Activated CD8-positive, alpha-beta memory T cell treated with anti-CD3 and anti-CD28 coated beads, Interleukin-2, amount 50 U/mL, for 48 hours (primary cell): ENCODE data around the gene RRP15.

Source experiments
- DNase-seq: peaks from one replicate; pipeline ENCODE4 v3.0.0-alpha.2; 2020

RRP15 gene

DNA sequence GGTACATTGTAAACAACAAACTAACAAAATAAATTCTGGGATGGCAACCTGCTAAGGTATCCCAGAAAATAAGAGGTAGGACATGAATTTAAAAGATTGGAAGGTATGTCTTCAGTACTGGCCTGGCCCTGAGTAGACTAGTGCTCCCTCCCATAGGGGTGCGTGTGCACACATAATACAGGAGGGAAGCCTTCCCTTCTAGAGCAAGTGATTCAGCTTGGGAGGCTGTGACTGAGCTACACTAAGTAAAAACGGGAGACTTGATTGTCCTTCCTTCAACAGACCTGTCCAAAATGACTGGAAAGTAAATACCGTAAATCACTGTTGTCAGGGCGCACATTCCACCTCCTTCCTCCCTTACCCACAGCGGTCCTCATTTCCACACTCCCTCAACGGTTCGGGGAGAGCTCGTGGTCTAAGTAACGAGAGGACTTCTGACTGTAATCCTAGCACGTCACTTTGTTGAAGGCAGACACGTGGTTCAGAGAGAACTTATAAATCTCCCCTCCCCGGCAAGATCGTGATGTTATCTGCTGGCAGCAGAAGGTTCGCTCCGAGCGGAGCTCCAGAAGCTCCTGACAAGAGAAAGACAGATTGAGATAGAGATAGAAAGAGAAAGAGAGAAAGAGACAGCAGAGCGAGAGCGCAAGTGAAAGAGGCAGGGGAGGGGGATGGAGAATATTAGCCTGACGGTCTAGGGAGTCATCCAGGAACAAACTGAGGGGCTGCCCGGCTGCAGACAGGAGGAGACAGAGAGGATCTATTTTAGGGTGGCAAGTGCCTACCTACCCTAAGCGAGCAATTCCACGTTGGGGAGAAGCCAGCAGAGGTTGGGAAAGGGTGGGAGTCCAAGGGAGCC is 60.0 kb downstream of the RRP15 start, which contains the start of gene TGFB2:
TSS of gene TGFB2 (plus strand) at position 523 of the 859 bp plus-strand sequence. CDS start 1,366 bp downstream, outside the sequence.
- DNase-seq: no peak

DNA sequence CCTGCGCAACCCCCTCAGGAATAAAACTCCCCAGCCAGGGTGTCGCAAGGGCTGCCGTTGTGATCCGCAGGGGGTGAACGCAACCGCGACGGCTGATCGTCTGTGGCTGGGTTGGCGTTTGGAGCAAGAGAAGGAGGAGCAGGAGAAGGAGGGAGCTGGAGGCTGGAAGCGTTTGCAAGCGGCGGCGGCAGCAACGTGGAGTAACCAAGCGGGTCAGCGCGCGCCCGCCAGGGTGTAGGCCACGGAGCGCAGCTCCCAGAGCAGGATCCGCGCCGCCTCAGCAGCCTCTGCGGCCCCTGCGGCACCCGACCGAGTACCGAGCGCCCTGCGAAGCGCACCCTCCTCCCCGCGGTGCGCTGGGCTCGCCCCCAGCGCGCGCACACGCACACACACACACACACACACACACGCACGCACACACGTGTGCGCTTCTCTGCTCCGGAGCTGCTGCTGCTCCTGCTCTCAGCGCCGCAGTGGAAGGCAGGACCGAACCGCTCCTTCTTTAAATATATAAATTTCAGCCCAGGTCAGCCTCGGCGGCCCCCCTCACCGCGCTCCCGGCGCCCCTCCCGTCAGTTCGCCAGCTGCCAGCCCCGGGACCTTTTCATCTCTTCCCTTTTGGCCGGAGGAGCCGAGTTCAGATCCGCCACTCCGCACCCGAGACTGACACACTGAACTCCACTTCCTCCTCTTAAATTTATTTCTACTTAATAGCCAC is 60.7 kb downstream of the RRP15 start:
- DNase-seq: peak; percentile 64

DNA sequence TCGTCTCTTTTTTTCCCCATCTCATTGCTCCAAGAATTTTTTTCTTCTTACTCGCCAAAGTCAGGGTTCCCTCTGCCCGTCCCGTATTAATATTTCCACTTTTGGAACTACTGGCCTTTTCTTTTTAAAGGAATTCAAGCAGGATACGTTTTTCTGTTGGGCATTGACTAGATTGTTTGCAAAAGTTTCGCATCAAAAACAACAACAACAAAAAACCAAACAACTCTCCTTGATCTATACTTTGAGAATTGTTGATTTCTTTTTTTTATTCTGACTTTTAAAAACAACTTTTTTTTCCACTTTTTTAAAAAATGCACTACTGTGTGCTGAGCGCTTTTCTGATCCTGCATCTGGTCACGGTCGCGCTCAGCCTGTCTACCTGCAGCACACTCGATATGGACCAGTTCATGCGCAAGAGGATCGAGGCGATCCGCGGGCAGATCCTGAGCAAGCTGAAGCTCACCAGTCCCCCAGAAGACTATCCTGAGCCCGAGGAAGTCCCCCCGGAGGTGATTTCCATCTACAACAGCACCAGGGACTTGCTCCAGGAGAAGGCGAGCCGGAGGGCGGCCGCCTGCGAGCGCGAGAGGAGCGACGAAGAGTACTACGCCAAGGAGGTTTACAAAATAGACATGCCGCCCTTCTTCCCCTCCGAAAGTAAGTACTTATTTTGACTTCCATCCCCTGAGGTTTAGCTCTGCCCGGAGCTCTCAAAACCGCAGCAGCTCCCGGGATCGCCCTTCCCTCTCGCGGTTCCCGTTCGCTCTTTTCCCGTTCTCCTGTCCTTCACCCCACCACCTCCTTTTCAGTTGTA is 61.5 kb downstream of the RRP15 start:
- DNase-seq: no peak

DNA sequence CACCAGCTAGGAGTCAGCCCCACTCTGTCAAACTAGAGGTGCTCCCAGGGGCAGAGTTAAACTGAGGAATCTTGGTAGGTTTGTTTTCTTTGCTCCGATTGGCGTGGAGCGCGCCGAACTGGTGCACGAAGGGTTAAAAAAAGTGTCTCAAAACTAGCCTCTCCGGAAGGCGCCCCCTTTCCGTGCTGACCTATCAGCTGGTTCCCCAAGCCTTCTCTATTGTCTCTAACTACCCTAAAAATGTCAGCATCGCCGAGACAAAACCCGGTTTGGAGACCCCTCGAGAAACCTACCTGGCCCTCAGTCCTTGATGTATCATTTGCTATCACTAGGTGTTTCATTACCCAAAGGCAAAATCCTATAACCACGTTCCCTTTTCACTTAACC is 62.2 kb downstream of the RRP15 start:
- no peak for DNase-seq

DNA sequence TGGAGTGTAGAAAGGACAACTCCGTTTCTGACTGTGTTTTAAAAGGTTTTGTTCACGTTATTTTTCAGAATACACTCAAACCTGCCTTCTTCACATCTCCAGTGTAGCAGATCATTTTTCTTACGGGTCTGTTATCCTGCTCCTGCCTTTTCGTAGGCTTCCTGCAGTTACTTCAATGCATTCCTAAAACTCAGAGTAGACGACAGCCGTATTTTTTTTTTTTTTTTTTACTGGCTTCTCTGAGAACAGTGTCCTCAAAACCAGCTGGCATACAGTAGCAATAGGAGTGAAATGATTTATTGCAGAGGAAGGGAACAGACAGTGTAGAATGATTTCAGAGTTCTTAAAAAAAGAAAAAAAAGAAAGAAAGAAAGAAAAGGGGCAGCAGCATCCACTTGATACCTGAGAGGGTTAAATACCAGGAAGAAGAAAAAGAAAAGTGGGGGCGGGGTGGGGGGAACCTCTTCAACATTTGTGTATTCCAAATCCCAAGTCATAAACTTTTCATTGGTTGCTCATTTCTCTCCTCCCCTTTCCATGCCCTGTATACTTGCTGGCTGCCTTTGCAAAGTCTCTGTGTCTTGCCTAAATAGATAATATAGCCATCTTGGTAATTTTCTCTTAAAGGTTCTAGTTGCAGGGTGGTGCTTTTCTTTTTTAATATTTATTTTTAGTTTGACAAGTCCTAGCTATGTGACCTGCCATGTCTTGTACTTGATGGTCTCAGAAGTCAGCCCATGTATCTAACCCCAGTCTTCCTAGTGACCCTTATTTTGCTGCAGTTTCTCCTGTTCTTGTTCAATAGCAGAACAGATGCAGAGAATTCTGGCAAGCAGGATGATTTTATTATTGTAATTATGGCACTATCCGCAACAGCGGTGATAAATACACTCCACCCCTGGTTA is 62.9 kb downstream of the RRP15 start:
- DNase-seq: no peak

DNA sequence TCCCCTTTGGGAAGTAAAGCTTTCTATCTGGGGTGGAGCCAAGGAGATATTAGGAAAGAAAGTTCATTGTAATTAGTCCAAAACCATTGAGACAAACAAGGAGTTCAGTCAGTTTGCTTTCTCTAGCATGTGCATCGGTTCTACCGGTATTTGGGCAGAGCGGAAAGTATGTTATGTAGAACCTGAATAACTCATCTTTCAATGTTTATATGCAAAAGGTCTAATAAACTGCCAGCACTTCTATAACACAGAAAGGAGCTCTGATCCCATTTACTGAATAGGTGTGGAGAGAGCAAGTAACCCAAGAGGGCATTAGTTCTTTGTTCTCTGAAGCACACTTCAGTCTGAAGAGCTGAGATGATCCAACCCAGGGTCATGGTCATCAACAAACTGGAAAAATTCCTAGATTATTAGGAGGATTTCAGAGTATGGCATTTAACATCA is 63.6 kb downstream of the RRP15 start:
- no peak for DNase-seq

DNA sequence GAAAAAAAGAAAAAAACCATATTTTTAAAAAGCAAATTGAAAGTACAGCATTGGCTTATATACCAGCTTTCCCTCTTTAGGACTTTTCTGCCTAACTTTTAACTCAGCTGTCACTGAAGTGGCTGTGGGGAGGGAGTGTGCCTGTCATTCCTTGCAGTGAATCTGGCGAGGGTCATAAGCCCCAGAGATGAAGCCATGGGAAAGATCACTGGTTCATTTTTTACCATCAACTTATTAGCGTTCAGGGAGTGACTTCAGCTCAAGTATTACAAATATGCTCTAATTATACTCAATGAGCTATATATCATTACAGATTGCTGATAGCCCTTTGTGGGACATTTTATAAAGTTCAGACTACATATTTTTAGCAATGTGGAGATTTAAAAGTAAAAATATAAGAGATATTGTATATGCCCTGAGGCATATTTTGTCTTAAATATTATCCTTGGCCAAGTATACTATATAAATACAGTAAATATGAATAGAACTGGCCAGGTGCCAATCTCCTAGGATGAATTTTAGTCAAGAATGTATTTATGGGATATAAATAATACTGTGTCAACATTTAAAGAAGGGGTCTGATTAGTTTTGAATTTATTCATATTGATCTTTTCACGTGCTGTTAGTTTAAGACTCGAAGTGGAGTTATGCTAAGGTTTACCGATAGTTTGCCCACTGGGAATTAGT is 64.4 kb downstream of the RRP15 start:
- no peak for DNase-seq

DNA sequence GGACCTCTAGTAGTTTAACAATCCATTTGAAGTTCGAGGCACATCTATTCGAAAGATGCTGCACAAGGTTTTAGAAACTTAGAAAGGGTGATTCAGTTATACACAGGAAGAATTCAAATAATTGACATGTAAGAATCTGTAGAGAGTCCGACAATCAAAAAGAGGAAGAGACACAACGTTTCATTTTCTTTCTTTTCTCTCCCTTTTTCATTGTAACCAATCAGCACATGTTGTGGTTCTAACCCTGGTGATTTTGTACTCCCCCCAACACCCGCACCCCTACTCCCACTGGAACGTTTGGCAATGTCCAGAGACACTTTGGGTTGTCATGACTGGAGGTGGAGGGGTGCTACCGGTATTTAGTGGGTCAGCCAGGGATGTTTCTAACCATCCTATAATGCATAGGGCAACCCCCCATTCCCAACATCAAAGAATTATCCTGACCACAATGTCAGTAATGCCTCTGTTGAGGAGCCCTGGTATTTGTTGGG is 65.0 kb downstream of the RRP15 start:
- no peak for DNase-seq

DNA sequence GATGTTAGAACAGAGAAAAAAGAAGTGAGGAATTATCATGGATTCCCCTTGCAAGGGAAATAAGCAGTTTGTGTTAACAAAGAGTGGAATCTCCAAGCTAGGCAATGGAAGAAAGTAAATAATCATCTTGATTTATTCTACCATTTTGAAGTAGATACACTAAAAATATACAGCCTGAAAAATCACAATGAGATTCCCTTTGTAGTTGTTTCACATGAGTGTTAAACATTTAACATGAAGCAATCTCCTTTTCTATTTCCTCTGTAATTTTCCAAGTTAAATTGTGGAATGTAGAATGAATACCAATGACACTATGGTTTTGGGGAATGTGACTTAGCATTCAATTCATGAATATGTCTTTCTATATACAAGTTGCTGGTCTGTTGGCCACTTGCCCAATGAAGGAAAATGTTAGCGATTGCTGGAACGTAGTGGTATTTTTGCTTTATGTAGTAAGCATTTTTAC is 65.7 kb downstream of the RRP15 start:
- no peak for DNase-seq

DNA sequence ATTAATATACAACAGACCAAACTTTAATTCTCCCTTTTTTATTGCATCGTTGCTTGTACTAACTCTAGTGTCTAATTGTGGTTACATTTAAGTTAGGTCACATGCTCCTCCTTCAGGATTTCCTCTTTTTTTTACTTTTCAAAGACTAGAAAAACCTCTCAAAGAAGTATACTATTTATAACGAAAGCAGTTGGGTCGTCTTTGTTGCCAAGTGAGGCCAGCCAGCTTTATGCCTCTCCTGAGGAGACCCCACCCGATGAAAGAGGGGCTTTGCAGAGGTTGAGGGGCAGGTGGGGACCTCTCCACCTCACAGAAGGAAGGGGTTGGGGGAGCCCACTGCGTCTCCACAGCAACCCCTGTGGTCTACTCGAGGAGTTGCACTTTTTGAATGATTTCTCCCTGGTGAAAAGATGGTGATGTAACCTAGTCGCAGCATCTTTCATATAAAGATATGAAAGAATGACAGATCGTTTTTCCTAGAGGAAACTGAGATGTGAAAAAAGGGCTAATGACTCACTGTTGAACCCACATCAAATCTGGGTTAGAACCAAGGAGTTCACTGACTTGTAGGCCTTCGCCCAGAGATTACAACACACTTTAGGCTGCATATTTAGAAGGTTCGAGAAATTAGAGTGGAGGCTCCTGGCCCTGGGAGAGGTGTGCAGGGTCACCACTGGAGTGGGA is 66.4 kb downstream of the RRP15 start:
- no peak for DNase-seq

DNA sequence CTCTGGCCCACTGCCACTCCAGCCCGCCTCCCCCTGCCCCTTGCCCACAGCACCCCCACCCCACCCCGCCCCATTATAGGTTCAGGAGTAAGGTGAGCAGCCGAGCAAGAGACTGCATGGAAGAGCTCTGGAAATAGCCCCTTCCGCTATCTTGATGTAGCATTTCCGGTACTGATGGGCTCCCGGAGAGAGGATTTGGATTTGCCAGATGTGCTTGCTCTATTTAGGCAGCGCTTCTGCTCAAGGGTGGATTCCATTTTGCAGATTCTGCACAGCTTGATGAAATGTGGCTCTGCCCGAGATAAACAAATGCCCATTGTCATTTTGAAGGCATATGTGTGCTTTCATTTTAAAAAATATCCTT is 67.0 kb downstream of the RRP15 start:
- DNase-seq: no peak

DNA sequence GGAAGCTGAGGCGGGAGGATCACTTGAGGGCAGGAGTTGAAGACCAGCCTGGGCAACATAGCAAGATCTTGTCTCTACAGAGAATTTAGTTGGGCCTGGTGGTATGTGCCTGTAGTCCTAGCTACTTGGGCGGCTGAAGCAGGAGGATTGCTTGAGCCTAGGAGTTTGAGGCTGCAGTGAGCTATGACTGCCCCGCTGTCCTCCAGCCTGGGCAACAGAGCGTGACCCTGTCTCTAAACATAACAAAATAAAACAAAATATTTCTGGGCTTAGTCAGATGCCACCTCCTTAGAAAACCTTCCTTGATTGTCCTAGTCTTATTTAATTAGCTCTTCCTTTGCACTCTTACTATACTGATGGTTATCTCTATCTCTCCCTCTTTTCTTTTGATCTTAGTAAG is 68.6 kb downstream of the RRP15 start:
- DNase-seq: no peak

DNA sequence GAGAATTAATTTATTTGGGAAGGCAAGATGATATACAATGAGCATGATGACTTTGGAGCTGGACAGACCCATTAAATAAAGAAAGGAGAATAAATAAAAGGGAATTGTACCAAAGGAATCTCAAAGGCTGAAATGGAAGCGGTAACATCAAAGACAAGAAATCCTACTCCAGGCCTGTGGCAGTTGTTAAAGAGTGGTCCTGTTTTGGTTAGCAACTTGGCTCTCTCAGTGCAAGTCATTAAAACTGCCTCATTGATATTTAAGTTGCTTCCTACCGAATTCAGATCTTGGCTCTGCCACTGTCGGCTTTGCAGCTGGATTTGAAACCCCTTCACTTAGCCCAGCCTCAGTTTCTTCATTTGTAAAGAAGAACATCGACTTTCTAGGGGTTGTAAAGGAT is 70.2 kb downstream of the RRP15 start:
- no peak for DNase-seq

DNA sequence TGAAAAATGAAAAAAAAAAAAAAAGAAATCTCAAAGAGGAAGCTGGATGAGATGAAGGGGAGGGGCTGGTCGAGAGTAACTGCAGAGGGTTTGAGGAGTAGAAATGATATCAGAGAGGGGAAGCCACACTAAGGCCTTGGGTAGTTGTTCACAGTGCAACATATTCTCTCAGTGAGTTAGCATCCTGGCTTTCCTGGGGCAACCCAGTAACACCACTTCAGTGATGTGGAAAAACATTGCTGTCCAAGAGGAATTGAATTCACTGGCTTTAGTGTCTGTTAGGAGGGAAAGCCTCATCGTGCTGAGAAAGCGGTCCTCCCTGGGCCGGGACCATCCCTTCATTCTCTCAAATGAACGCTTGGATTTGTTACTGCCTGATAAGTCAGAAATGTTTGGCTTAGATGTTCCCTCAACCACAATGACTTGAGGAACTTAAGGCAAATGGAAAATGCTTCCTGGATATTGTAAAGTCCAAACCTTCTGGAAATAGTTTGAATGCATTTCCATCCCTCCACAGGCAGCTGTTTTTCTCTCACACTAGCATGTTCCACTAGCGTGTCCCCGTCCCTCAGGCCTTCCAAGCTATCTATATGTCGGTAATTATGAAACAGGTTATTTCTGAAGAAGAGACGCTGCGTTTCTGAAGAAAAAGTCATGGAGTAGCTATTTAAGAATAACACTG is 72.3 kb downstream of the RRP15 start:
- no peak for DNase-seq

DNA sequence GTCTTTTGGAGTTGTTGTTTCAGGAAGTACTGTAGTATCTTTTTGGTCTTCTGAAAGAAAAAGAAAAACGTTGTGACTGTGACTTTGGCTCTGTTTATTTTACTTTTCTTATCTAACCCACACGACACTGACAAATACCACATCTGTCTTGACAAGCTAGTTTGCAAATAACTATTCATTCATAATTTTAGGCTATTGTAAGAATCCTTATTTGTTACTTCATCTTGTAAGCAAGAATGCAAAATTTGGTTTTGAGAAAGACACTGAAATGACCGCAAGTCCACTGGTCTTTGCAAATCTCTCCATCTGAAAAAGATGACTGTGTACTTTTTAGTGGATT is 72.8 kb downstream of the RRP15 start:
- DNase-seq: no peak

DNA sequence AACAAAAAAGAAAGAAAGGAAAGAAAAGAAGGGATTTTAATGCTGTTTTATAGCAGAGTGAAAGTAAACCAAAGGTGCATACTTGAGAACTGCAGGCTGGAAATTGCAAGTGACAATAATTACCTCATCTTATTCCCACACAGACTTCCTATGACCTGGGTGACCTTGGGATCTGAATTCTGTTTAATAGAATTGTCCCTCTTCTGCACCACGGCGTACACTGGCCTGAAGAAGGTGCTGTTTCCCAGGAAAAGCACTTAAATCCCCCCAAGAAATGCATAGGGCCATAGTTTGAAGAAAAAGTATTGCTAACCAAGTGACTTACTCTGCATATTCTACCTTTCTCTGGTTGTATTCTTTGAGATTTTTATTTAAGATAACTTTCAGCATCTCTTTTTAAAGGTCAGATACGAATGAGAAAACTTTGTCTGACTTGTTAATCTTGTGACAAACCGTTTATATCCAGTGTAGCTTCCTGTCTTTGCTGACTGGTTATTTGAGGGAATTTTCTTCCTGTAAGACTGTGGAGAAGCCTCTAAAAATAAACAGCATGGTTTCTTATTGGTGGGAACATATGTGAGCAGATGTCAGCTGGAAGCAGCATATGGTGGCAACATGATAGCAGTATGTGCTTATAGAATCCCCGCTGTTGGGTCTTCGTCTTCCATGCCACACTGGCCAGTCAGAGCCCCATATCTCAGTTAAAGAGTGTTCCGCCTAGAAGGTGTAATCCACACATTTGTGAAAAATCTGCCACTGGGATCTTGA is 76.4 kb downstream of the RRP15 start:
- DNase-seq: no peak

DNA sequence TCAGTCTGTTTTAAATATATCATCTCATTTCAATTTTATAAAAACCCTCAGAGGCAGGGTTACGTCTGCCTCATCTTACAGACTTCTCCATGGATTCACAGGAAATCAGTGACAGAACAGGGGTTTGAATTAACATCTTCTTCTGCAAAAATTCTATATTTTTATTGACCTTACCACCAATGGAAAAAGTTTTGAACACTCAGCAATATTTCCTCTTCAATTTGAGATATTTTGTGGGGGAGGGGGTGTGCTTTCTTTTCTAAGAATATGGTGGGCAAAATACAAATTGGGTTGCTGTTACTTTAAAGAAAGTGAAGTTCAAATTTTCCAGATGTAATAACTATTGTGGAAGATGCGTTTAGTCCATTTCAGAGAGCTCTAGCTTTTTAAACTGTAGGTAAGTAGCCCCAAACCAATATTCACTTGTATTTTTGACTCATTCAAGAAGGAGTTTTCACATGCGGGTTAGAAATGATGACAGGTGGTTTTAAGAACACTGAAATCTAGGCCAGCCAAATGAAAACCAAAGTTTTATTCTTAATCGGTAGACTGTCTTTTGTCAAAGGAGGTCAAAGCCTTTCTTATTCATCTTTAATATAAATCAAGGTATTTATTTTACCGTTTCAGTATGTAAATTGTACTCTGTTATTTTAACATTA is 77.5 kb downstream of the RRP15 start:
- no peak for DNase-seq

DNA sequence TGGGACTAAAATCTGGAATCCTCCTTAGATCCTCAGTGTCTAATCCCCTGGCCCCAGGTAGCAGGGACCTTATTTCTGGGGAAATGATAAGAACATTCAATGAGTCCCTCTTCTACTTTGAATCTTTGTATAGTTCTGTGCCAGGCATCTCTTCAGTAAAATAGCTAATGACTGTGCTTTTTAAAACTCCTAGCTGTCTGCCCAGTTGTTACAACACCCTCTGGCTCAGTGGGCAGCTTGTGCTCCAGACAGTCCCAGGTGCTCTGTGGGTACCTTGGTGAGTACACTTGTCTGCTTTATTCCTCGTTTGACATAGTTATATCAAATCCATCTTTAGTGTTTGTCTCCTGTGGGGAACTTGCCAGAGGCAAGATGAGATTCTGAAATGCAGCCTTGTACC is 78.0 kb downstream of the RRP15 start:
- DNase-seq: no peak
